Measurements from ENCODE around the gene NRGN. TPM values are rescaled to one million over a fixed set of nuclear protein-coding genes. Genes with fewer than 3 reads are reported as not detected.

The NRGN gene
- total RNA-seq, 1 experiment from 2014 or later, result 7.8 TPM

DNA sequence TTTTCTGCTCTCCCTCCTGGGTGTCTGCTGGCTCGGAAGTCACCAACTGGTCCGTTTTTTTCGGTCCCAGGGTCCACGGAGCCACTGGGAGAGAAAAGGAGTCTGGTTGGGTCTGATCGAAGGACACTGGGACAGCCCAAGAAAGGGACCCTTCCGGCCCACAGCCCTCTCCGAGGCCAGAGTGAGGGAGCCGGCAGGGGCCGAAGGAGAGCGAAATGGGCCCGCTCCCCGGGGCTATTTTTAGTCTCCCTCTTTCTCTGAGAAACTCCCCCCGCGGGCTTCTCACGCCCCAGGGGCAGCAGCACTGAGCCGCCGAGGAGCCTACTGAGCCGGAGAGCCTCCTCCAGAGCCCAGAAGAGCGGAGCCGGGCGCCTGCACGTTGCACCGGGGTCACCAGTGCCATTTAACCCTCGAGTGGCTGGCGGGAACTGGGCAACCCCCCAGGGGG is 20.5 kb downstream of the NRGN start:
- no peaks in the 10 kb centered on the region for H3K9me3 Mint-ChIP-seq (ENCODE audit: unreplicated experiment)
- Histone ChIP-seq H3K9me3 (no peaks in the 10 kb centered on the region), H3K36me3 (ENCODE audit: control insufficient read depth, insufficient read depth, low read length) (no peaks in the 10 kb centered on the region), H3K4me1 (peaks cover 24% of the 10 kb centered on the region), H3K27me3 (replicated peaks; ENCODE audit: control insufficient read depth, insufficient read depth, low read length) (no peaks in the 10 kb centered on the region), H3K4me3 (ENCODE audit: low read depth, low read length) (no peak overlapping the region)
- CTCF ChIA-PET, result interaction anchor here (0.7 to 3.8 kb wide), 3 partner anchors 14 to 86 kb away, joined by 4 to 50 read pairs (median 4); partner anchors contain the start of gene SPA17
- POLR2A ChIA-PET, result no interaction called here
- BruUV-seq (replicated peaks), result no TSS peak
- H3K36me3 Mint-ChIP-seq (ENCODE audit: insufficient read depth, unreplicated experiment), result peaks cover 16% of the 10 kb centered on the region
- H3K27me3 Mint-ChIP-seq (ENCODE audit: insufficient read depth, unreplicated experiment), result no peaks in the 10 kb centered on the region
- intact Hi-C loops (cut with micrococcal nuclease; ENCODE audit: unreplicated experiment), result no loop called here
- H3K4me1 Mint-ChIP-seq (ENCODE audit: low read depth, unreplicated experiment), result peaks cover 10% of the 10 kb centered on the region
- H3K4me3 Mint-ChIP-seq (ENCODE audit: unreplicated experiment), result no peak overlapping the region
- H3K27ac Mint-ChIP-seq (ENCODE audit: unreplicated experiment), result no peak overlapping the region
- no peak for DNase-seq
- TF ChIP-seq, protein P1, sequence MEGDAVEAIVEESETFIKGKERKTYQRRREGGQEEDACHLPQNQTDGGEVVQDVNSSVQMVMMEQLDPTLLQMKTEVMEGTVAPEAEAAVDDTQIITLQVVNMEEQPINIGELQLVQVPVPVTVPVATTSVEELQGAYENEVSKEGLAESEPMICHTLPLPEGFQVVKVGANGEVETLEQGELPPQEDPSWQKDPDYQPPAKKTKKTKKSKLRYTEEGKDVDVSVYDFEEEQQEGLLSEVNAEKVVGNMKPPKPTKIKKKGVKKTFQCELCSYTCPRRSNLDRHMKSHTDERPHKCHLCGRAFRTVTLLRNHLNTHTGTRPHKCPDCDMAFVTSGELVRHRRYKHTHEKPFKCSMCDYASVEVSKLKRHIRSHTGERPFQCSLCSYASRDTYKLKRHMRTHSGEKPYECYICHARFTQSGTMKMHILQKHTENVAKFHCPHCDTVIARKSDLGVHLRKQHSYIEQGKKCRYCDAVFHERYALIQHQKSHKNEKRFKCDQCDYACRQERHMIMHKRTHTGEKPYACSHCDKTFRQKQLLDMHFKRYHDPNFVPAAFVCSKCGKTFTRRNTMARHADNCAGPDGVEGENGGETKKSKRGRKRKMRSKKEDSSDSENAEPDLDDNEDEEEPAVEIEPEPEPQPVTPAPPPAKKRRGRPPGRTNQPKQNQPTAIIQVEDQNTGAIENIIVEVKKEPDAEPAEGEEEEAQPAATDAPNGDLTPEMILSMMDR (IDR thresholded peaks at IDR 0.05; ENCODE audit: insufficient read depth in 1 of 2, low read depth in 1 of 2, low read length in 1 of 2, severe bottlenecking in 1 of 2, unreplicated experiment in 1 of 2), result no peak

DNA sequence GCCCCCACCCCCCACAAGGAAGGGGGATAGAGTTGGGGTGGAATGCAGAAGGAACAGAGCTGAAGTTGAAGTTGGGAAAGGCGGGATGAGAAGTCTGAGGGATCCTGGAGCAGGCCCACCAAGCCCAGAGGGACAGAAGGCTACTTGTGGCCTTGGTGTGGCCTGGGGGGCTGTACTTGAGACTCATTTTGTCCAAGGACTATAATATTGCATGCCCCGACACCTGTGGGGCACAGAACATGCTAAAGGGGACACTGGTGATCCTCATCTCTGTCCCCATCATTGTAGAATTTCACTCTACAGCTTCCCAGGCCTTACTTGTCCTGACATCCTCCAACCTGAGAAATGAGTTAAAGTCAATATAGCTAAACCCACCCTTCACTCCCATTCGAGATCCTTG is 21.1 kb downstream of the NRGN start:
- DNase-seq, result no peak
- ChIA-PET POLR2A (interaction anchor here (0.9 kb wide), 1 partner anchor 87 kb away, joined by 3 read pairs; the partner anchor contains the start of genes SIAE and SPA17), CTCF (interaction anchor here (0.7 to 3.8 kb wide), 3 partner anchors 15 to 94 kb away, joined by 3 to 50 read pairs (median 4); no protein-coding TSS in a partner anchor)
- TF ChIP-seq, protein P1 (IDR thresholded peaks at IDR 0.05; ENCODE audit: insufficient read depth in 1 of 2, low read depth in 1 of 2, low read length in 1 of 2, severe bottlenecking in 1 of 2, unreplicated experiment in 1 of 2), result no peak
- H3K27ac Mint-ChIP-seq (ENCODE audit: unreplicated experiment), result no peak overlapping the region
- no TSS peak for BruUV-seq (replicated peaks)
- H3K4me3 ChIP-seq (ENCODE audit: low read depth, low read length), result no peak overlapping the region
- no peak overlapping the region for H3K4me3 Mint-ChIP-seq (ENCODE audit: unreplicated experiment)
- intact Hi-C loops (cut with micrococcal nuclease; ENCODE audit: unreplicated experiment), result no loop called here
- H3K4me1 Mint-ChIP-seq (ENCODE audit: low read depth, unreplicated experiment), result peaks cover 10% of the 10 kb centered on the region
- no peaks in the 10 kb centered on the region for H3K9me3 ChIP-seq
- H3K27me3 ChIP-seq (replicated peaks; ENCODE audit: control insufficient read depth, insufficient read depth, low read length), result no peaks in the 10 kb centered on the region
- H3K9me3 Mint-ChIP-seq (ENCODE audit: unreplicated experiment), result no peaks in the 10 kb centered on the region
- peaks cover 24% of the 10 kb centered on the region for H3K4me1 ChIP-seq
- H3K27me3 Mint-ChIP-seq (ENCODE audit: insufficient read depth, unreplicated experiment), result no peaks in the 10 kb centered on the region
- peaks cover 16% of the 10 kb centered on the region for H3K36me3 Mint-ChIP-seq (ENCODE audit: insufficient read depth, unreplicated experiment)
- H3K36me3 ChIP-seq (ENCODE audit: control insufficient read depth, insufficient read depth, low read length), result no peaks in the 10 kb centered on the region

GRCh38 chr11:124761301-124762104 is 21.8 kb downstream of the NRGN start:
- ChIA-PET POLR2A (interaction anchor here (0.9 kb wide), 1 partner anchor 88 kb away, joined by 3 read pairs; the partner anchor contains the start of genes SIAE and SPA17), CTCF (interaction anchor here (0.7 to 3.8 kb wide), 10 partner anchors 9 to 117 kb away, joined by 3 to 50 read pairs (median 10); partner anchors contain the start of gene VSIG2)
- H3K36me3 ChIP-seq (ENCODE audit: control insufficient read depth, insufficient read depth, low read length), result no peaks in the 10 kb centered on the region
- Mint-ChIP-seq H3K9me3 (ENCODE audit: unreplicated experiment) (no peaks in the 10 kb centered on the region), H3K27me3 (ENCODE audit: insufficient read depth, unreplicated experiment) (no peaks in the 10 kb centered on the region), H3K4me3 (ENCODE audit: unreplicated experiment) (peak overlapping the region; percentile 72), H3K4me1 (ENCODE audit: low read depth, unreplicated experiment) (peaks cover 10% of the 10 kb centered on the region), H3K27ac (ENCODE audit: unreplicated experiment) (no peak overlapping the region), H3K36me3 (ENCODE audit: insufficient read depth, unreplicated experiment) (peaks cover 22% of the 10 kb centered on the region)
- BruUV-seq (replicated peaks), result TSS peak; percentile 21
- H3K4me3 ChIP-seq (ENCODE audit: low read depth, low read length), result peak overlapping the region; percentile 52
- H3K4me1 ChIP-seq, result peaks cover 24% of the 10 kb centered on the region
- DNase-seq, result no peak
- H3K27me3 ChIP-seq (replicated peaks; ENCODE audit: control insufficient read depth, insufficient read depth, low read length), result no peaks in the 10 kb centered on the region
- H3K9me3 ChIP-seq, result no peaks in the 10 kb centered on the region
- TF ChIP-seq, protein P1 (IDR thresholded peaks at IDR 0.05; ENCODE audit: insufficient read depth in 1 of 2, low read depth in 1 of 2, low read length in 1 of 2, severe bottlenecking in 1 of 2, unreplicated experiment in 1 of 2), result no peak
- intact Hi-C loops (cut with micrococcal nuclease; ENCODE audit: unreplicated experiment), result loop anchor here (1.0 to 2.0 kb wide), 2 partner anchors 14 to 17 kb away; no protein-coding TSS in a partner anchor

Data from Caco-2 (cell line).